Measurements from ENCODE around the gene LBX2.
"Not testable (repeated sequence)": the region's sequence is repeated elsewhere in the genome, so short reads cannot be mapped to it uniquely, and the experiment has no call there.

LBX2 gene

GRCh38 chr2:74481961-74482800 lies 17.2 kb downstream of the LBX2 start:
- no peak for DNase-seq

- no peak for DNase-seq
Measured at GRCh38 chr2:74481431-74481830, 18.0 kb downstream of the LBX2 start.

- no peak for DNase-seq
Measured at GRCh38 chr2:74474899-74475298, 24.5 kb downstream of the LBX2 start.

- DNase-seq, result no peak
Measured at GRCh38 chr2:74474481-74474880, 24.9 kb downstream of the LBX2 start.

GRCh38 chr2:74472945-74473258 lies 26.5 kb downstream of the LBX2 start:
- DNase-seq, result no peak

- no peak for DNase-seq
Measured at GRCh38 chr2:74472086-74472944, 27.1 kb downstream of the LBX2 start, which contains the start of gene MRPL53. Gene MRPL53, minus strand, starts transcription at chr2:74472680. Its CDS starts 20 bp downstream, at chr2:74472660.

- no peak for DNase-seq
Measured at GRCh38 chr2:74471332-74472065, 27.9 kb downstream of the LBX2 start.

GRCh38 chr2:74470742-74471141 lies 28.7 kb downstream of the LBX2 start:
- DNase-seq, result not testable (repeated sequence)

- no peak for DNase-seq
Measured at GRCh38 chr2:74464406-74464805, 35.0 kb downstream of the LBX2 start.

GRCh38 chr2:74462786-74463105 lies 36.7 kb downstream of the LBX2 start:
- DNase-seq, result no peak

- no peak for DNase-seq
Measured at GRCh38 chr2:74462054-74462785, 37.2 kb downstream of the LBX2 start.

GRCh38 chr2:74461187-74462053 lies 38.0 kb downstream of the LBX2 start:
- no peak for DNase-seq

- DNase-seq, result not testable (repeated sequence)
Measured at GRCh38 chr2:74460187-74460586, 39.2 kb downstream of the LBX2 start.

- not testable (repeated sequence) for DNase-seq
Measured at GRCh38 chr2:74459503-74460118, 39.8 kb downstream of the LBX2 start.

- no peak for DNase-seq
Measured at GRCh38 chr2:74458938-74459363, 40.5 kb downstream of the LBX2 start.

GRCh38 chr2:74458132-74458937 lies 41.1 kb downstream of the LBX2 start, which contains the start of gene WBP1:
Gene WBP1, plus strand, starts transcription at chr2:74458438. Its CDS starts 165 bp downstream, at chr2:74458603.
- peak; percentile 72 for DNase-seq

- DNase-seq, result no peak
Measured at GRCh38 chr2:74457549-74458131, 41.8 kb downstream of the LBX2 start.

- no peak for DNase-seq
Measured at GRCh38 chr2:74457129-74457548, 42.3 kb downstream of the LBX2 start.

- DNase-seq, result peak; percentile 21
Measured at GRCh38 chr2:74454654-74455511, 44.5 kb downstream of the LBX2 start, which contains the start of gene INO80B. Gene INO80B, plus strand, starts transcription at chr2:74455087. Its CDS starts 30 bp downstream, at chr2:74455117.

Measured in cortex of kidney (tissue), 1 donor.